K562 (cell line): ENCODE results near the gene TRAPPC1. TPM values are rescaled to one million over a fixed set of nuclear protein-coding genes. Genes with fewer than 3 reads are reported as not detected.

ENCODE experiments used
- ATAC-seq: fragments of 200-7000 bp; cut with Tn5 transposase; 3 replicates; pipeline ENCODE4 v1.9.1; 2020; ENCODE audit warnings: moderate library complexity
- BruUV-seq: library from RNA; stranded (reverse); fragments of 400-500 nt; replicated peaks from 2 replicates; lab custom pipeline; 2021; lab: Mats Ljungman, UMichigan
- CTCF ChIA-PET: fragments of 300-600 bp; formaldehyde crosslinking; extraction: SDS; loops from one replicate; lab custom pipeline; 2021; ENCODE audit warnings: low intra/inter-chr PET ratio; lab: Yijun Ruan, JAX
- POLR2A ChIA-PET: fragments of 300-600, 350-650 bp; sonication (Branson Sonifier 250); formaldehyde crosslinking; extraction: SDS; loops from one replicate; lab custom pipeline; 2021; ENCODE audit warnings: antibody characterized with exemption, inconsistent platforms; lab: Yijun Ruan, JAX
- DNase-seq, 4 experiments: peaks; one replicate each; pipeline versions ENCODE4 v3.0.0 to v3.0.0-alpha.2; 2011 to 2018; ENCODE audit warnings: low spot score in 3 of 4, mixed read lengths in 3 of 4; ENCODE audit errors: extremely low read depth in 1 of 4
- FAIRE-seq: peaks from 2 replicates; lab custom pipeline; 2011; peaks lifted over from hg19 to GRCh38; lab: Jason Lieb, UNC
- H2AFZ ChIP-seq: 2 replicates; pipeline ENCODE4 v1.6.0; 2011; ENCODE audit warnings: low read depth, low read length, control low read depth, inconsistent platforms
- H3K27ac ChIP-seq: fragments of 200-600 bp; 3 replicates; pipeline ENCODE4 v1.8.0; 2011; ENCODE audit warnings: low read depth, mild to moderate bottlenecking, control low read depth, inconsistent platforms, low read length, moderate library complexity, mixed read lengths; ENCODE audit errors: extremely low read depth
- H3K27me3 ChIP-seq, 2 experiments: fragments of 300-600 bp in 1 of 2; 2 replicates in 1 of 2; 3 replicates in 1 of 2; pipeline versions ENCODE4 v1.6.0 to v1.8.0; 2011; ENCODE audit warnings: inconsistent platforms in 2 of 2, low read length in 2 of 2, mild to moderate bottlenecking in 1 of 2, mixed read lengths in 1 of 2, moderate library complexity in 1 of 2; ENCODE audit not compliant: control insufficient read depth in 2 of 2, insufficient read depth in 2 of 2
- H3K36me3 ChIP-seq: fragments of 300-600 bp; 3 replicates; pipeline ENCODE4 v1.8.0; 2011; ENCODE audit warnings: mild to moderate bottlenecking, low read length, inconsistent platforms; ENCODE audit not compliant: control insufficient read depth, insufficient read depth
- H3K4me1 ChIP-seq, 2 experiments: fragments of 200-600 bp in 1 of 2; replicated peaks in 1 of 2; 2 replicates in 1 of 2; 3 replicates in 1 of 2; pipeline versions ENCODE4 v1.5.1 to v1.8.0; 2011; ENCODE audit warnings: inconsistent platforms in 2 of 2, low read length in 2 of 2, mild to moderate bottlenecking in 1 of 2, mixed read lengths in 1 of 2, moderate library complexity in 1 of 2; ENCODE audit not compliant: control insufficient read depth in 2 of 2, insufficient read depth in 2 of 2
- H3K4me2 ChIP-seq: 2 replicates; pipeline ENCODE4 v1.6.1; 2011; ENCODE audit warnings: low read length, control low read depth, inconsistent platforms, mixed read lengths; ENCODE audit not compliant: insufficient read depth
- H3K4me3 ChIP-seq: fragments of 200-600 bp; sonication (generic), shearing (Covaris generic); 2 replicates; pipeline ENCODE4 v1.5.1; 2016; ENCODE audit warnings: control low read depth, inconsistent platforms
- H3K79me2 ChIP-seq: fragments of 200-600 bp; 3 replicates; pipeline ENCODE4 v1.8.0; 2011; ENCODE audit warnings: low read length, inconsistent platforms; ENCODE audit not compliant: control insufficient read depth, insufficient read depth
- H3K9ac ChIP-seq, 2 experiments: 2 replicates each; pipeline versions ENCODE4 v1.6.0 to v1.6.1; 2011; ENCODE audit warnings: low read depth in 2 of 2, low read length in 2 of 2, control low read depth in 1 of 2, inconsistent platforms in 1 of 2, mild to moderate bottlenecking in 1 of 2, mixed read lengths in 1 of 2; ENCODE audit not compliant: insufficient read depth in 1 of 2
- H3K9me1 ChIP-seq: one replicate; pipeline ENCODE4 v1.6.0; 2011; ENCODE audit warnings: inconsistent platforms, mild to moderate bottlenecking, low read length, moderate library complexity; ENCODE audit not compliant: control insufficient read depth, insufficient read depth
- H3K9me3 ChIP-seq: replicated peaks from 2 replicates; pipeline ENCODE4 v1.5.1; 2011; ENCODE audit warnings: low read depth, low read length, inconsistent platforms; ENCODE audit not compliant: control insufficient read depth, insufficient read depth
- H4K20me1 ChIP-seq: replicated peaks from 2 replicates; pipeline ENCODE4 v1.6.1; 2011; ENCODE audit warnings: low read length, inconsistent platforms, mixed read lengths; ENCODE audit not compliant: control insufficient read depth, insufficient read depth
- ASH1L ChIP-seq: fragments of 450-650 bp; IDR thresholded peaks from 2 replicates; pipeline ENCODE4 v1.6.1; 2018; ENCODE audit warnings: borderline replicate concordance, mild to moderate bottlenecking, low read depth; ENCODE audit not compliant: partially characterized antibody
- EGR1 ChIP-seq: fragments of 450-650 bp; conservative IDR thresholded peaks from 2 replicates; pipeline ENCODE4 v1.6.1; 2017; ENCODE audit warnings: mild to moderate bottlenecking
- MYC ChIP-seq, 2 experiments: fragments of 250-450 bp in 1 of 2; sonication (Bioruptor Pico) in 1 of 2; IDR thresholded peaks; 2 replicates each; pipeline versions ENCODE4 v1.5.1 to v1.6.1; 2012 to 2021; ENCODE audit warnings: low read depth in 2 of 2, borderline replicate concordance in 1 of 2, improper control_type of control experiment in 1 of 2, low read length in 1 of 2, mild to moderate bottlenecking in 1 of 2, moderate library complexity in 1 of 2
- NRF1 ChIP-seq, 2 experiments: fragments of 450-650 bp; IDR thresholded peaks in 1 of 2; conservative IDR thresholded peaks in 1 of 2; 2 replicates each; pipeline ENCODE4 v1.6.1; 2014; ENCODE audit warnings: mild to moderate bottlenecking in 2 of 2
- PHF8 ChIP-seq: fragments of 200-600 bp; sonication (generic); IDR thresholded peaks from 2 replicates; pipeline ENCODE4 v1.6.1; 2012; ENCODE audit warnings: mixed run types, mild to moderate bottlenecking, inconsistent platforms, low read length, moderate library complexity, borderline replicate concordance
- PHTF2 ChIP-seq: fragments of 250-450 bp; sonication (Bioruptor Pico); IDR thresholded peaks from 2 replicates; pipeline ENCODE4 v1.5.0; 2021; ENCODE audit warnings: mild to moderate bottlenecking
- TAF15 ChIP-seq: fragments of 200-400 bp; formaldehyde crosslinking; IDR thresholded peaks from 2 replicates; pipeline ENCODE4 v1.6.1; 2017; ENCODE audit warnings: mild to moderate bottlenecking, low read depth, low read length, moderate library complexity
- ZFP1 ChIP-seq: fragments of 450-650 bp; formaldehyde crosslinking; IDR thresholded peaks from 2 replicates; pipeline ENCODE4 v1.4.0; 2020; ENCODE audit warnings: mild to moderate bottlenecking, mixed read lengths
- ZNF12 ChIP-seq: sonication (generic); formaldehyde crosslinking; IDR thresholded peaks from 2 replicates; pipeline ENCODE4 v1.4.0; 2020; ENCODE audit warnings: mild to moderate bottlenecking, missing genetic modification reagents
- ZNF23 ChIP-seq: fragments of 250-450 bp; sonication (Bioruptor Pico); IDR thresholded peaks from 2 replicates; pipeline ENCODE4 v1.4.0; 2020; ENCODE audit warnings: mild to moderate bottlenecking
- ZNF384 ChIP-seq: IDR thresholded peaks from 2 replicates; pipeline ENCODE4 v1.6.1; 2012; ENCODE audit warnings: low read depth, low read length, improper control_type of control experiment
- WGBS: fragments of 100-300 bp; shearing (Covaris generic); methylation state at CpG from one replicate; pipeline ENCODE4 v1.1.6; 2016; ENCODE audit warnings: low coverage, mixed read lengths; ENCODE audit not compliant: insufficient coverage; ENCODE audit errors: missing lambda C conversion rate; 5-methylcytosine and 5-hydroxymethylcytosine counted together
- in situ Hi-C: fragments of 300-500 bp; cut with MboI; formaldehyde crosslinking; loops from 4 replicates; pipeline ENCODE4 v1.15.0; 2018; ENCODE audit warnings: inconsistent platforms, mixed read lengths
- intact Hi-C: fragments of 100-400 bp; cut with micrococcal nuclease; formaldehyde crosslinking; loops from 2 replicates; pipeline ENCODE4 v1.14.2; 2022
- polyA plus RNA-seq, 8 experiments: library from polyadenylated mRNA; depleted of rRNA in 4 of 8; stranded (reverse) in 5 of 8; unstranded in 3 of 8; fragments of >200 nt; fragmentation: Nextera tagmentation in 2 of 8; fragmentation: Illumina TruSeq in 1 of 8; extraction: Ambion mirVana in 2 of 8; extraction: Trizol in 1 of 8; gene quantifications; 2 replicates each; pipeline versions ENCODE4 v1.2.1 to v1.2.3, GENCODE V29; 2011 to 2014; ENCODE audit warnings: inconsistent platforms in 1 of 8, missing spikeins in 1 of 8
- total RNA-seq, 7 experiments: library from RNA; depleted of rRNA in 6 of 7; stranded (reverse); fragments of >200 nt in 6 of 7; fragmentation: Illumina TruSeq in 2 of 7; extraction: Trizol in 2 of 7; gene quantifications; 2 replicates each; pipeline versions ENCODE4 v1.2.1 to v1.2.3, GENCODE V29; 2011 to 2021; ENCODE audit warnings: low replicate concordance in 1 of 7
- TF ChIP-seq, protein P1 (sequence below), 2 experiments: fragments of 450-650 bp; conservative IDR thresholded peaks; 2 replicates each; pipeline ENCODE4 v1.6.1; 2017; ENCODE audit warnings: mild to moderate bottlenecking in 2 of 2, moderate library complexity in 2 of 2
- TF ChIP-seq, protein P2 (sequence below): fragments of 450-650 bp; conservative IDR thresholded peaks from 2 replicates; pipeline ENCODE4 v1.6.1; 2016; ENCODE audit warnings: missing genetic modification characterization, low read depth, mild to moderate bottlenecking, control low read depth, missing compliant biosample characterization
- TF ChIP-seq, protein P3 (sequence below): sonication (generic); formaldehyde crosslinking; IDR thresholded peaks from 2 replicates; pipeline ENCODE4 v1.8.0; 2022; ENCODE audit warnings: missing genetic modification reagents, mild to moderate bottlenecking, borderline replicate concordance

The TRAPPC1 gene
- total and polyA plus RNA-seq, 9 of the 15 experiments (the other 6 are each of a cell fraction or from before 2014, with no cell fraction given): 11.7 to 82.8 (median 36.2) TPM

DNA sequence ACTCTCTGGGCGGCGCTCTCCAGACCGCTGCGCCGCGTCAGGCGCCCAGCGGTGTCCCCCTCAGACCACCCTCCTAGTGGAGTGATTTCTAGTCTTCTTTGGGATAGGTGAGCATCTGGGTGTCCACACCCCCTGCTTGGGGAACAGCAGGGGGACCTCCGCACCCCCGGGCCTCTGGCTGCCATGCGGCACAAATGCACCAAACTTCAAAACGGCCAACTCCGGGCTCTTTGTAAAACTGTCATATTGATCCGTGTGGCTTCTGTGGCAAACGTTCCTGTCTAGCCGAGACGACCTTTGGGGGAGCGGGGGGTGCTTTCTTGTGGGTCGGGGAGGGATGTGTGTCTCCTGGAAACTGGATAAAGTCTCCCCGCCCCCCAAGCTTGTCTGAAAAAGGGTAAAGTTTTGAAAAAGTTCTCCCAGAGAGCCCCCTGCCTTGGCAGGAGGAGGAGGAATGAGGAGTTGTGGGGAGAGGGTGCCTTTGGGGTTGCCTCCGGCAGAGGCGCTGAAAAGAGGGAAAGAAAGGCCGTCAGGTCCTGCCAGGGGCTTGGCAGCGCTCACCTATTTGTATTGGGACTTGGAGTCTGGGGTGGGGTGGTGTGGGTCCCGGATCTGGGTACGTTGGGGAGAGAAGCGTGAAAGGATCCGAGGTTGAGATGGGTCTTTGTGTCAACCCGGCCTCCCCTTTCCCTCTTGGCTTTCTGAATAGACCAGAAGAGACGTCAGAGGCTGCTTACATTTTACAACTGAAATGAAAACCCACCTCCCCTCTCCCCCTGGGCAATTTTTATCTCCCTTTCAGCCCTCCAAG is 45.3 kb downstream of the TRAPPC1 start:
- in situ Hi-C loops: no loop called here
- no peaks in the 10 kb centered on the region for H3K27me3 ChIP-seq
- ChIA-PET POLR2A (interaction anchor here (0.8 to 1.0 kb wide), 2 partner anchors 13 to 188 kb away, joined by 3 read pairs; no protein-coding TSS in a partner anchor), CTCF (interaction anchor here (0.6 kb wide), 1 partner anchor 24 kb away, joined by 5 read pairs; no protein-coding TSS in a partner anchor)
- ATAC-seq (peak; percentile 58), DNase-seq (peak in 2 of 4 experiments; percentile 21 to 34), FAIRE-seq (peak; percentile 75)
- BruUV-seq: TSS peak; percentile 53
- H2AFZ ChIP-seq: peak overlapping the region; percentile 66
- H3K9me3 ChIP-seq: no peaks in the 10 kb centered on the region
- peak overlapping the region; percentile 66 for H3K4me3 ChIP-seq
- H4K20me1 ChIP-seq: no peaks in the 10 kb centered on the region; the same call in 1 of the 2 replicates
- peaks cover 30 to 38% of the 10 kb centered on the region in 2 experiments; a peak in 4 of 5 replicates for H3K4me1 ChIP-seq
- H3K36me3 ChIP-seq: peaks cover 25% of the 10 kb centered on the region; the same call in 1 of the 3 replicates
- peak overlapping the region; percentile 92 for H3K4me2 ChIP-seq
- H3K27ac ChIP-seq: peak overlapping the region; percentile 97
- WGBS: 1% methylated on average over 24 of the region's 30 CpGs
- peaks cover 3% of the 10 kb centered on the region for H3K9me1 ChIP-seq
- H3K9ac ChIP-seq: peak overlapping the region; percentile 86 to 97
- H3K79me2 ChIP-seq: peaks cover 56% of the 10 kb centered on the region
- intact Hi-C loops: loop anchor here (2.0 kb wide), 1 partner anchor 30 kb away; the partner anchor contains the start of gene NAA38
- TF ChIP-seq MYC (IDR thresholded peaks at IDR 0.05; ENCODE audit: low read depth, low read length): 0 out of 2 replicates have a peak, but pooled peaks have one; percentile 6
- TF ChIP-seq MYC (CRISPR knock-in tag; IDR thresholded peaks at IDR 0.05; ENCODE audit: borderline replicate concordance, low read depth): 0 out of 2 replicates have a peak, but pooled peaks have one; percentile 12
- TF ChIP-seq ZFP1 (CRISPR knock-in tag): no peak
- TF ChIP-seq TAF15: no peak
- TF ChIP-seq NRF1 (conservative IDR thresholded peaks at IDR 0.05 in 1 of 2, IDR thresholded peaks at IDR 0.05 in 1 of 2): peak in 1 of 2 experiments; percentile 43; a peak in 2 of 4 replicates
- TF ChIP-seq ZNF384: no peak
- TF ChIP-seq PHF8: peak; percentile 10; the same call in 1 of the 2 replicates
- TF ChIP-seq, protein P1, sequence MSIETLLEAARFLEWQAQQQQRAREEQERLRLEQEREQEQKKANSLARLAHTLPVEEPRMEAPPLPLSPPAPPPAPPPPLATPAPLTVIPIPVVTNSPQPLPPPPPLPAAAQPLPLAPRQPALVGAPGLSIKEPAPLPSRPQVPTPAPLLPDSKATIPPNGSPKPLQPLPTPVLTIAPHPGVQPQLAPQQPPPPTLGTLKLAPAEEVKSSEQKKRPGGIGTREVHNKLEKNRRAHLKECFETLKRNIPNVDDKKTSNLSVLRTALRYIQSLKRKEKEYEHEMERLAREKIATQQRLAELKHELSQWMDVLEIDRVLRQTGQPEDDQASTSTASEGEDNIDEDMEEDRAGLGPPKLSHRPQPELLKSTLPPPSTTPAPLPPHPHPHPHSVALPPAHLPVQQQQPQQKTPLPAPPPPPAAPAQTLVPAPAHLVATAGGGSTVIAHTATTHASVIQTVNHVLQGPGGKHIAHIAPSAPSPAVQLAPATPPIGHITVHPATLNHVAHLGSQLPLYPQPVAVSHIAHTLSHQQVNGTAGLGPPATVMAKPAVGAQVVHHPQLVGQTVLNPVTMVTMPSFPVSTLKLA (conservative IDR thresholded peaks at IDR 0.05): peak in 1 of 2 experiments; percentile 2; a peak in 2 of 4 replicates
- 0 out of 2 replicates have a peak, but pooled peaks have one; percentile 53 for TF ChIP-seq ZNF12 (CRISPR knock-in tag)
- no peak for TF ChIP-seq EGR1
- TF ChIP-seq, protein P2, sequence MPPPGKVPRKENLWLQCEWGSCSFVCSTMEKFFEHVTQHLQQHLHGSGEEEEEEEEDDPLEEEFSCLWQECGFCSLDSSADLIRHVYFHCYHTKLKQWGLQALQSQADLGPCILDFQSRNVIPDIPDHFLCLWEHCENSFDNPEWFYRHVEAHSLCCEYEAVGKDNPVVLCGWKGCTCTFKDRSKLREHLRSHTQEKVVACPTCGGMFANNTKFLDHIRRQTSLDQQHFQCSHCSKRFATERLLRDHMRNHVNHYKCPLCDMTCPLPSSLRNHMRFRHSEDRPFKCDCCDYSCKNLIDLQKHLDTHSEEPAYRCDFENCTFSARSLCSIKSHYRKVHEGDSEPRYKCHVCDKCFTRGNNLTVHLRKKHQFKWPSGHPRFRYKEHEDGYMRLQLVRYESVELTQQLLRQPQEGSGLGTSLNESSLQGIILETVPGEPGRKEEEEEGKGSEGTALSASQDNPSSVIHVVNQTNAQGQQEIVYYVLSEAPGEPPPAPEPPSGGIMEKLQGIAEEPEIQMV (tag): peak; percentile 82
- no peak for TF ChIP-seq ZNF23 (CRISPR knock-in tag)
- TF ChIP-seq, protein P3, sequence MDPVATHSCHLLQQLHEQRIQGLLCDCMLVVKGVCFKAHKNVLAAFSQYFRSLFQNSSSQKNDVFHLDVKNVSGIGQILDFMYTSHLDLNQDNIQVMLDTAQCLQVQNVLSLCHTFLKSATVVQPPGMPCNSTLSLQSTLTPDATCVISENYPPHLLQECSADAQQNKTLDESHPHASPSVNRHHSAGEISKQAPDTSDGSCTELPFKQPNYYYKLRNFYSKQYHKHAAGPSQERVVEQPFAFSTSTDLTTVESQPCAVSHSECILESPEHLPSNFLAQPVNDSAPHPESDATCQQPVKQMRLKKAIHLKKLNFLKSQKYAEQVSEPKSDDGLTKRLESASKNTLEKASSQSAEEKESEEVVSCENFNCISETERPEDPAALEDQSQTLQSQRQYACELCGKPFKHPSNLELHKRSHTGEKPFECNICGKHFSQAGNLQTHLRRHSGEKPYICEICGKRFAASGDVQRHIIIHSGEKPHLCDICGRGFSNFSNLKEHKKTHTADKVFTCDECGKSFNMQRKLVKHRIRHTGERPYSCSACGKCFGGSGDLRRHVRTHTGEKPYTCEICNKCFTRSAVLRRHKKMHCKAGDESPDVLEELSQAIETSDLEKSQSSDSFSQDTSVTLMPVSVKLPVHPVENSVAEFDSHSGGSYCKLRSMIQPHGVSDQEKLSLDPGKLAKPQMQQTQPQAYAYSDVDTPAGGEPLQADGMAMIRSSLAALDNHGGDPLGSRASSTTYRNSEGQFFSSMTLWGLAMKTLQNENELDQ (CRISPR knock-in tag): no peak
- TF ChIP-seq PHTF2 (CRISPR knock-in tag): no peak
- TF ChIP-seq ASH1L: no peak
